HuH-7.5 (cell line): Measurements from ENCODE around the gene CALHM4.

Source experiments
- DNase-seq: peaks from one replicate; pipeline ENCODE4 v3.0.0; 2011; ENCODE audit warnings: low spot score

CALHM4 gene

GRCh38 chr6:116542426-116542825 is 11.1 kb upstream of the CALHM4 start:
- DNase-seq: no peak

GRCh38 chr6:116543149-116543548 is 10.4 kb upstream of the CALHM4 start:
- DNase-seq: no peak

GRCh38 chr6:116545651-116546050 is 7.9 kb upstream of the CALHM4 start, which contains the start of gene TRAPPC3L:
TSS of gene TRAPPC3L (minus strand) at chr6:116545684. CDS start at chr6:116545514, 170 bp downstream.
- no peak for DNase-seq

GRCh38 chr6:116547358-116547757 is 6.2 kb upstream of the CALHM4 start:
- no peak for DNase-seq

- DNase-seq: peak; percentile 34
Observed at GRCh38 chr6:116550796-116551195, 2.8 kb upstream of the CALHM4 start.

- no peak for DNase-seq
Observed at GRCh38 chr6:116556065-116556464, 2.5 kb downstream of the CALHM4 start.

GRCh38 chr6:116556814-116557415 is 3.4 kb downstream of the CALHM4 start:
- DNase-seq: no peak

GRCh38 chr6:116557893-116558292 is 4.3 kb downstream of the CALHM4 start:
- no peak for DNase-seq

GRCh38 chr6:116560130-116560529 is 6.6 kb downstream of the CALHM4 start:
- DNase-seq: no peak

GRCh38 chr6:116561377-116562018 is 7.9 kb downstream of the CALHM4 start:
- peak; percentile 52 for DNase-seq

GRCh38 chr6:116562019-116562403 is 8.5 kb downstream of the CALHM4 start:
- no peak for DNase-seq

- no peak for DNase-seq
Observed at GRCh38 chr6:116562614-116563013, 9.1 kb downstream of the CALHM4 start.

GRCh38 chr6:116563830-116564229 is 10.3 kb downstream of the CALHM4 start:
- no peak for DNase-seq

- no peak for DNase-seq
Observed at GRCh38 chr6:116564311-116564710, 10.8 kb downstream of the CALHM4 start.

GRCh38 chr6:116564921-116565872 is 11.6 kb downstream of the CALHM4 start:
- no peak for DNase-seq

- DNase-seq: no peak
Observed at GRCh38 chr6:116568111-116568510, 14.6 kb downstream of the CALHM4 start.

- no peak for DNase-seq
Observed at GRCh38 chr6:116568821-116569755, 15.5 kb downstream of the CALHM4 start.

GRCh38 chr6:116570856-116571682 is 17.5 kb downstream of the CALHM4 start, which contains the start of gene RWDD1:
TSS of gene RWDD1 (plus strand) at chr6:116571504. CDS start at chr6:116571583, 79 bp downstream.
- peak; percentile 87 for DNase-seq

- no peak for DNase-seq
Observed at GRCh38 chr6:116571683-116572000, 18.1 kb downstream of the CALHM4 start.

- peak; percentile 34 for DNase-seq
Observed at GRCh38 chr6:116572162-116572561, 18.6 kb downstream of the CALHM4 start.

GRCh38 chr6:116575227-116575626 is 21.7 kb downstream of the CALHM4 start:
- DNase-seq: no peak
